Vagina (tissue), 2 donors: ENCODE data around the gene CLASRP.

Experiments used
- CTCF ChIP-seq, 3 experiments: fragments of 450-650 bp in 2 of 3; fragments of 200-600 bp in 1 of 3; sonication (generic) in 1 of 3; IDR thresholded peaks; one replicate each; pipeline ENCODE4 v1.5.1; 2017 to 2019; ENCODE audit warnings: antibody characterized with exemption in 3 of 3, mild to moderate bottlenecking in 2 of 3, moderate library complexity in 2 of 3
- POLR2A ChIP-seq, 2 donors: fragments of 450-650 bp; IDR thresholded peaks; one replicate each; pipeline ENCODE4 v1.6.1; 2017; ENCODE audit warnings: antibody characterized with exemption in 2 of 2, mild to moderate bottlenecking in 2 of 2, moderate library complexity in 2 of 2
- POLR2AphosphoS5 ChIP-seq, 2 donors: sonication (generic); formaldehyde crosslinking; IDR thresholded peaks; one replicate each; pipeline ENCODE4 v1.9.0; 2017; ENCODE audit warnings: antibody characterized with exemption in 2 of 2, mild to moderate bottlenecking in 2 of 2, low read depth in 1 of 2; ENCODE audit not compliant: insufficient read depth in 1 of 2

- no peak for TF ChIP-seq CTCF (IDR thresholded peaks at IDR 0.05)
- TF ChIP-seq POLR2A (IDR thresholded peaks at IDR 0.05) = no peak
- no peak for TF ChIP-seq POLR2AphosphoS5 (IDR thresholded peaks at IDR 0.05; ENCODE audit: insufficient read depth in 1 of 2, low read depth in 1 of 2)
These were observed 6.4 kb upstream of the CLASRP start for GRCh38 chr19:45032421-45032820.
